ENCODE data around the gene RGS6.

The RGS6 gene

GRCh38 chr14:72514660-72515025, 582.4 kb downstream of the RGS6 start:
- no peak for FAIRE-seq

GRCh38 chr14:72515779-72516770, 583.8 kb downstream of the RGS6 start:
- FAIRE-seq: no peak

GRCh38 chr14:72516936-72517700, 584.9 kb downstream of the RGS6 start:
- no peak for FAIRE-seq

GRCh38 chr14:72517736-72518135, 585.5 kb downstream of the RGS6 start:
- no peak for FAIRE-seq

GRCh38 chr14:72518809-72519377, 586.7 kb downstream of the RGS6 start:
- no peak for FAIRE-seq

- FAIRE-seq: no peak
Measured at GRCh38 chr14:72519543-72519942, 587.3 kb downstream of the RGS6 start.

- no peak for FAIRE-seq
Measured at GRCh38 chr14:72521045-72521444, 588.8 kb downstream of the RGS6 start.

- no peak for FAIRE-seq
Measured at GRCh38 chr14:72521968-72522741, 589.9 kb downstream of the RGS6 start.

GRCh38 chr14:72522847-72523246, 590.6 kb downstream of the RGS6 start:
- FAIRE-seq: no peak

- no peak for FAIRE-seq
Measured at GRCh38 chr14:72523424-72524294, 591.4 kb downstream of the RGS6 start.

- no peak for FAIRE-seq
Measured at GRCh38 chr14:72524295-72524629, 592.0 kb downstream of the RGS6 start.

GRCh38 chr14:72525087-72525915, 593.1 kb downstream of the RGS6 start:
- no peak for FAIRE-seq

GRCh38 chr14:72527591-72527990, 595.4 kb downstream of the RGS6 start:
- no peak for FAIRE-seq

- FAIRE-seq: no peak
Measured at GRCh38 chr14:72528059-72528862, 596.0 kb downstream of the RGS6 start.

- no peak for FAIRE-seq
Measured at GRCh38 chr14:72528863-72529175, 596.6 kb downstream of the RGS6 start.

- FAIRE-seq: no peak
Measured at GRCh38 chr14:72532686-72533454, 600.6 kb downstream of the RGS6 start.

GRCh38 chr14:72535485-72535884, 603.3 kb downstream of the RGS6 start:
- FAIRE-seq: no peak

GRCh38 chr14:72538387-72538786, 606.2 kb downstream of the RGS6 start:
- no peak for FAIRE-seq

- no peak for FAIRE-seq
Measured at GRCh38 chr14:72539661-72540315, 607.6 kb downstream of the RGS6 start.
